ENCODE results near the gene SH3TC1. TPM values are rescaled to one million over a fixed set of nuclear protein-coding genes. Genes with fewer than 3 reads are reported as not detected.

Gene SH3TC1
- total and polyA plus RNA-seq, 2 of the 13 experiments (the other 11 are each of a cell fraction or from before 2014, with no cell fraction given): 14.9 to 21.8 TPM

- TF ChIP-seq ZNF609 (CRISPR knock-in tag; IDR thresholded peaks at IDR 0.05; ENCODE audit: borderline replicate concordance): 0 out of 2 replicates have a peak, but pooled peaks have one; percentile 41
- peak; percentile 64; the same call in 1 of the 2 replicates for TF ChIP-seq ZNF543 (CRISPR knock-in tag; IDR thresholded peaks at IDR 0.05)
- TF ChIP-seq ZNF570 (CRISPR knock-in tag; IDR thresholded peaks at IDR 0.05; ENCODE audit: borderline replicate concordance): no peak
- TF ChIP-seq, protein P1, sequence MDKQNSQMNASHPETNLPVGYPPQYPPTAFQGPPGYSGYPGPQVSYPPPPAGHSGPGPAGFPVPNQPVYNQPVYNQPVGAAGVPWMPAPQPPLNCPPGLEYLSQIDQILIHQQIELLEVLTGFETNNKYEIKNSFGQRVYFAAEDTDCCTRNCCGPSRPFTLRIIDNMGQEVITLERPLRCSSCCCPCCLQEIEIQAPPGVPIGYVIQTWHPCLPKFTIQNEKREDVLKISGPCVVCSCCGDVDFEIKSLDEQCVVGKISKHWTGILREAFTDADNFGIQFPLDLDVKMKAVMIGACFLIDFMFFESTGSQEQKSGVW (CRISPR knock-in tag; IDR thresholded peaks at IDR 0.05; ENCODE audit: borderline replicate concordance): no peak
- TF ChIP-seq, protein P2, sequence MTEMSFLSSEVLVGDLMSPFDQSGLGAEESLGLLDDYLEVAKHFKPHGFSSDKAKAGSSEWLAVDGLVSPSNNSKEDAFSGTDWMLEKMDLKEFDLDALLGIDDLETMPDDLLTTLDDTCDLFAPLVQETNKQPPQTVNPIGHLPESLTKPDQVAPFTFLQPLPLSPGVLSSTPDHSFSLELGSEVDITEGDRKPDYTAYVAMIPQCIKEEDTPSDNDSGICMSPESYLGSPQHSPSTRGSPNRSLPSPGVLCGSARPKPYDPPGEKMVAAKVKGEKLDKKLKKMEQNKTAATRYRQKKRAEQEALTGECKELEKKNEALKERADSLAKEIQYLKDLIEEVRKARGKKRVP (CRISPR knock-in tag; IDR thresholded peaks at IDR 0.05): no peak
- TF ChIP-seq RELA (CRISPR knock-in tag; IDR thresholded peaks at IDR 0.05): 0 out of 2 replicates have a peak, but pooled peaks have one; percentile 47
- TF ChIP-seq ZNF501 (CRISPR knock-in tag; IDR thresholded peaks at IDR 0.05): peak; percentile 79
- no peak for TF ChIP-seq PRDM10 (CRISPR knock-in tag; IDR thresholded peaks at IDR 0.05; ENCODE audit: low read depth)
- TF ChIP-seq ZNF549 (CRISPR knock-in tag; IDR thresholded peaks at IDR 0.05): no peak
- no peak for TF ChIP-seq ZNF546 (CRISPR knock-in tag; conservative IDR thresholded peaks at IDR 0.05)
- TF ChIP-seq ZNF24 (IDR thresholded peaks at IDR 0.05): no peak
- TF ChIP-seq ZNF577 (CRISPR knock-in tag; IDR thresholded peaks at IDR 0.05; ENCODE audit: borderline replicate concordance, low read depth): no peak
- no peak for TF ChIP-seq CAMTA2 (CRISPR knock-in tag; IDR thresholded peaks at IDR 0.05; ENCODE audit: borderline replicate concordance)
- no peak; the same call in 1 of the 2 replicates for TF ChIP-seq ZBTB26 (CRISPR knock-in tag; IDR thresholded peaks at IDR 0.05; ENCODE audit: borderline replicate concordance)
These were observed 40.2 kb upstream of the SH3TC1 start, which contains the start of gene ABLIM2 (continued) for GRCh38 chr4:8158710-8159536.

Data from HepG2 (cell line).